Astrocyte of the cerebellum (primary cell): ENCODE data around the gene CTXND2.
A peak's percentile ranks its signal among the peaks of the same experiment; 100 is the strongest.
"Not testable (repeated sequence)": the region's sequence is repeated elsewhere in the genome, so short reads cannot be mapped to it uniquely, and the experiment has no call there.

Source experiments
- DNase-seq: peaks from one replicate; pipeline ENCODE4 v3.0.0-alpha.2; 2011; ENCODE audit warnings: low read depth
- H3K4me3 ChIP-seq: 2 replicates; pipeline ENCODE4 v1.5.1; 2011; ENCODE audit warnings: mild to moderate bottlenecking, low read depth, low read length, moderate library complexity
- CTCF ChIP-seq: IDR thresholded peaks from 2 replicates; pipeline ENCODE4 v1.5.1; 2012; ENCODE audit warnings: low read length, low read depth, moderate library complexity, mild to moderate bottlenecking; ENCODE audit errors: missing control alignments
- in situ Hi-C: cut with HindIII; loops from 2 replicates; pipeline ENCODE4 v1.10.0; 2017; ENCODE audit warnings: low sequenced_read_pairs

CTXND2 gene

GRCh38 chr1:150926097-150926741 is 39.3 kb downstream of the CTXND2 start, which contains the start of gene SETDB1:
TSS of gene SETDB1 (plus strand) at chr1:150926363. CDS start at chr1:150927715, 1,352 bp downstream.
- in situ Hi-C loops: no loop called here
- no peak for TF ChIP-seq CTCF
- peak; percentile 85 for DNase-seq
- H3K4me3 ChIP-seq: peak within 1 kb of the TSS; percentile 90

- TF ChIP-seq CTCF: no peak
- no peak for DNase-seq
- in situ Hi-C loops: no loop called here
- H3K4me3 ChIP-seq: no peak overlapping the region
Measured at GRCh38 chr1:150927624-150928023, 40.7 kb downstream of the CTXND2 start.

- no peak overlapping the region for H3K4me3 ChIP-seq
- no peak for DNase-seq
- TF ChIP-seq CTCF: no peak
- in situ Hi-C loops: no loop called here
Measured at GRCh38 chr1:150928286-150928685, 41.4 kb downstream of the CTXND2 start.

- DNase-seq, in situ Hi-C loops, H3K4me3 ChIP-seq: not testable (repeated sequence)
Measured at GRCh38 chr1:150928775-150929174, 41.8 kb downstream of the CTXND2 start.

- in situ Hi-C loops: no loop called here
- no peak for TF ChIP-seq CTCF
- no peak overlapping the region for H3K4me3 ChIP-seq
- DNase-seq: no peak
Measured at GRCh38 chr1:150931773-150932172, 44.8 kb downstream of the CTXND2 start.

GRCh38 chr1:150944856-150945255 is 57.9 kb downstream of the CTXND2 start:
- in situ Hi-C loops: no loop called here
- no peak for TF ChIP-seq CTCF
- no peak for DNase-seq
- H3K4me3 ChIP-seq: no peak overlapping the region

- in situ Hi-C loops: no loop called here
- TF ChIP-seq CTCF: no peak
- DNase-seq: no peak
- H3K4me3 ChIP-seq: no peak overlapping the region
Measured at GRCh38 chr1:150954708-150955107, 67.8 kb downstream of the CTXND2 start.
